Liver (tissue), 9 donors: Measurements from ENCODE around the gene S100A16. TPM values are rescaled to one million over a fixed set of nuclear protein-coding genes. Genes with fewer than 3 reads are reported as not detected.

Experiments used
- DNase-seq: peaks from one replicate; pipeline ENCODE4 v3.0.0-alpha.2; 2017; ENCODE audit warnings: low spot score
- H3K27ac ChIP-seq, 2 donors: one replicate each; pipeline ENCODE4 v1.7.0; 2013; ENCODE audit warnings: inconsistent platforms in 2 of 2, low read length in 2 of 2, control low read depth in 1 of 2, low read depth in 1 of 2, mild to moderate bottlenecking in 1 of 2
- H3K27me3 ChIP-seq, 4 donors: one replicate each; pipeline versions ENCODE4 v1.6.1 to v1.7.0; 2013; ENCODE audit warnings: low read length in 3 of 4, inconsistent platforms in 1 of 4, mild to moderate bottlenecking in 1 of 4, moderate library complexity in 1 of 4; ENCODE audit not compliant: control insufficient read depth in 4 of 4, insufficient read depth in 4 of 4
- H3K36me3 ChIP-seq, 4 donors: one replicate each; pipeline versions ENCODE4 v1.6.1 to v1.7.0; 2013; ENCODE audit warnings: low read length in 3 of 4, mild to moderate bottlenecking in 3 of 4, low read depth in 1 of 4, moderate library complexity in 1 of 4; ENCODE audit not compliant: control insufficient read depth in 4 of 4, insufficient read depth in 3 of 4
- H3K4me1 ChIP-seq, 4 donors: one replicate each; pipeline versions ENCODE4 v1.6.1 to v1.7.0; 2013; ENCODE audit warnings: low read length in 3 of 4, mild to moderate bottlenecking in 3 of 4, moderate library complexity in 1 of 4; ENCODE audit not compliant: control insufficient read depth in 4 of 4, insufficient read depth in 4 of 4
- H3K4me3 ChIP-seq, 3 donors: one replicate each; pipeline versions ENCODE4 v1.6.1 to v1.7.0; 2013; ENCODE audit warnings: low read length in 3 of 3, control low read depth in 1 of 3, low read depth in 1 of 3, mild to moderate bottlenecking in 1 of 3
- H3K9ac ChIP-seq, 2 donors: one replicate each; pipeline ENCODE4 v1.7.0; 2013; ENCODE audit warnings: low read length in 2 of 2, mild to moderate bottlenecking in 2 of 2, moderate library complexity in 2 of 2, control low read depth in 1 of 2, low read depth in 1 of 2
- H3K9me3 ChIP-seq, 4 donors: one replicate each; pipeline versions ENCODE4 v1.6.1 to v1.7.0; 2013; ENCODE audit warnings: low read length in 3 of 4; ENCODE audit not compliant: control insufficient read depth in 4 of 4
- EGR1 ChIP-seq, 2 donors: IDR thresholded peaks; 2 replicates each; pipeline ENCODE4 v1.6.1; 2016 to 2018; ENCODE audit warnings: antibody characterized with exemption in 2 of 2, low read depth in 2 of 2
- GABPA ChIP-seq, 2 donors: IDR thresholded peaks in 1 of 2; conservative IDR thresholded peaks in 1 of 2; 2 replicates each; pipeline ENCODE4 v1.6.1; 2016; ENCODE audit warnings: antibody characterized with exemption in 2 of 2, mild to moderate bottlenecking in 1 of 2, moderate library complexity in 1 of 2
- HNF4A ChIP-seq, 2 donors: conservative IDR thresholded peaks; 2 replicates each; pipeline ENCODE4 v1.6.1; 2016; ENCODE audit warnings: antibody characterized with exemption in 2 of 2, mild to moderate bottlenecking in 2 of 2
- JUND ChIP-seq, 2 donors: IDR thresholded peaks; 2 replicates each; pipeline ENCODE4 v1.6.1; 2016; ENCODE audit warnings: antibody characterized with exemption in 2 of 2
- NR2F2 ChIP-seq: IDR thresholded peaks from 2 replicates; pipeline ENCODE4 v1.6.1; 2016; ENCODE audit warnings: antibody characterized with exemption
- RAD21 ChIP-seq, 2 donors: IDR thresholded peaks; 2 replicates each; pipeline ENCODE4 v1.6.1; 2016; ENCODE audit warnings: antibody characterized with exemption in 2 of 2, mild to moderate bottlenecking in 2 of 2
- RXRA ChIP-seq, 2 donors: IDR thresholded peaks; 2 replicates each; pipeline ENCODE4 v1.6.1; 2017 to 2018; ENCODE audit warnings: antibody characterized with exemption in 2 of 2, mild to moderate bottlenecking in 1 of 2
- YY1 ChIP-seq: IDR thresholded peaks from 2 replicates; pipeline ENCODE4 v1.6.1; 2016; ENCODE audit warnings: antibody characterized with exemption, mild to moderate bottlenecking
- WGBS: extraction: QIAGEN DNeasy Blood & Tissue Kit; methylation state at CpG from one replicate; pipeline ENCODE4 v1.1.7; 2013; 5-methylcytosine and 5-hydroxymethylcytosine counted together
- polyA plus RNA-seq, 2 donors: library from polyadenylated mRNA; stranded (reverse) in 1 of 2; unstranded in 1 of 2; fragments of 200-250 nt in 1 of 2; fragments of >200 nt in 1 of 2; fragmentation: Nextera tagmentation in 1 of 2; extraction: Ambion mirVana in 1 of 2; gene quantifications; one replicate each; pipeline versions ENCODE4 v1.2.1 to v1.2.3, GENCODE V29; 2013 to 2015
- total RNA-seq, 2 donors: library from RNA; depleted of rRNA; stranded (reverse); fragments of >200 nt; gene quantifications; one replicate each; pipeline ENCODE4 v1.2.3, GENCODE V29; 2014
- TF ChIP-seq, protein P1 (sequence below): IDR thresholded peaks from 2 replicates; pipeline ENCODE4 v1.6.1; 2016; ENCODE audit warnings: antibody characterized with exemption, mild to moderate bottlenecking
- TF ChIP-seq, protein P2 (sequence below): IDR thresholded peaks from 2 replicates; pipeline ENCODE4 v1.6.1; 2016; ENCODE audit warnings: antibody characterized with exemption
- donor health status: healthy.
- donor health status: healthy.
- donor health status: healthy.
- donor health status: healthy.
- donor health status: healthy.

The S100A16 gene
- total and polyA plus RNA-seq, 4 donors = 27.3 to 142 (median 81.8) TPM

DNA sequence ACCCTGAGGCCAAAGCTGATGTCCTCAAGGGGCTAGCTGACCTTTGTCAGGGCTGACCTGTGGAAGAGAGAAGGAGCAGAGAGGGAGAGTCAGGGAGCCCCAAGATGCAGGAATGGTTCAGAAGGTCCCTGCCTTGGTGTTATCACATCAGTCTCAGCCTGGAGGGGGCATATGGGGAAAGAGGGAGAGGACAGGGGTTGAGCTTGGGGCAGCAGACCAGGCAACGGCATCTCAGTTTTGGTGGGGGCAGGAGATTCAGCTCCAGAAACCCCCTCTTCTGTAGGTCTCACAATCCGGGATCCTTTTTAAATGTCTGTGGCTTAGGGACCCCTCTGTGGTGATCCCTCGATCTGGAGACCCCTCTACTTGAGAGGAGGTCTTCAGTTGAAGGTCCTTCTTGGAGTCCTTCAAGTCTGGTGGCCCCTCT lies 13.6 kb upstream of the S100A16 start:
- Histone ChIP-seq H3K9ac (peak overlapping the region; percentile 50 to 91), H3K27me3 (no peaks in the 10 kb centered on the region), H3K9me3 (no peaks in the 10 kb centered on the region), H3K27ac (peak overlapping the region; percentile 59 to 79), H3K4me1 (peaks cover 4 to 25% (median 15%) of the 10 kb centered on the region in 4 donors), H3K36me3 (no peaks in the 10 kb centered on the region), H3K4me3 (peak overlapping the region in 2 of 3 donors; percentile 26 to 43)
- 63% methylated on average over 3 of the region's 3 CpGs for WGBS
- no peak for DNase-seq
- no peak for TF ChIP-seq HNF4A (conservative IDR thresholded peaks at IDR 0.05)
- TF ChIP-seq YY1 = no peak
- no peak for TF ChIP-seq GABPA (IDR thresholded peaks at IDR 0.05 in 1 of 2, conservative IDR thresholded peaks at IDR 0.05 in 1 of 2)
- no peak for TF ChIP-seq JUND (IDR thresholded peaks at IDR 0.05)

DNA sequence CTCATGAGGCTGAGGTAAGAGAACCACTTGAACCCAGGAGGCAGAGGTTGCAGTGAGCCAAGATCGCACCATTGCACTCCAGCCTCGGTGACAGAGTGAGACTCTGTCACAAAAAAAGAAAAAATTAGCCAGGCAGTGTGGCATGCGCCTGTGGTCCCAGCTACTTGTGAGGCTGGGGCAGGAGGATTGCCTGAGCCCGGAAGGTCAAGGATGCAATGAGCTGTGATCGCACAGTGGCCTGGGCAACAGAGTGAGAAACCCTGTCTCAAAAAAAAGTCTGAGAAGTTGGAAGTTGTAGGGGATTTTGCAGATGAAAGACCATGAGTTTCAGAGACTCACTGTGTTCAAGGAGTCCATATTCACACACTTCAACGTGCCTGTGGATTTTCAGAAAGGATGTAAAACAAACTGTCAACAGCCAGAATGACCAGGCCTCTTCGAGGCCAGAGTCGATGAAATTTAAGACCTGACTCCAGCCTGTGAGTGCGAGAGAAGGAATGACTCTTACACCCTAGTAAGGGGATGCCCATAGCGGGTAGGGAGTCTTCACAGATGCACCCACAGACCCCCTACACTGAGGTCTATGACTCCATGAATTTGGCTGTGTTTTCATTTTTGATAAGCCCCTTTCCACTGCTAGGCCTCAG lies 12.2 kb upstream of the S100A16 start:
- no peak for DNase-seq
- TF ChIP-seq EGR1 (IDR thresholded peaks at IDR 0.05; ENCODE audit: low read depth in 2 of 2) (no peak), NR2F2 (no peak), HNF4A (conservative IDR thresholded peaks at IDR 0.05) (no peak), RXRA (IDR thresholded peaks at IDR 0.05) (no peak)
- TF ChIP-seq, protein P1, sequence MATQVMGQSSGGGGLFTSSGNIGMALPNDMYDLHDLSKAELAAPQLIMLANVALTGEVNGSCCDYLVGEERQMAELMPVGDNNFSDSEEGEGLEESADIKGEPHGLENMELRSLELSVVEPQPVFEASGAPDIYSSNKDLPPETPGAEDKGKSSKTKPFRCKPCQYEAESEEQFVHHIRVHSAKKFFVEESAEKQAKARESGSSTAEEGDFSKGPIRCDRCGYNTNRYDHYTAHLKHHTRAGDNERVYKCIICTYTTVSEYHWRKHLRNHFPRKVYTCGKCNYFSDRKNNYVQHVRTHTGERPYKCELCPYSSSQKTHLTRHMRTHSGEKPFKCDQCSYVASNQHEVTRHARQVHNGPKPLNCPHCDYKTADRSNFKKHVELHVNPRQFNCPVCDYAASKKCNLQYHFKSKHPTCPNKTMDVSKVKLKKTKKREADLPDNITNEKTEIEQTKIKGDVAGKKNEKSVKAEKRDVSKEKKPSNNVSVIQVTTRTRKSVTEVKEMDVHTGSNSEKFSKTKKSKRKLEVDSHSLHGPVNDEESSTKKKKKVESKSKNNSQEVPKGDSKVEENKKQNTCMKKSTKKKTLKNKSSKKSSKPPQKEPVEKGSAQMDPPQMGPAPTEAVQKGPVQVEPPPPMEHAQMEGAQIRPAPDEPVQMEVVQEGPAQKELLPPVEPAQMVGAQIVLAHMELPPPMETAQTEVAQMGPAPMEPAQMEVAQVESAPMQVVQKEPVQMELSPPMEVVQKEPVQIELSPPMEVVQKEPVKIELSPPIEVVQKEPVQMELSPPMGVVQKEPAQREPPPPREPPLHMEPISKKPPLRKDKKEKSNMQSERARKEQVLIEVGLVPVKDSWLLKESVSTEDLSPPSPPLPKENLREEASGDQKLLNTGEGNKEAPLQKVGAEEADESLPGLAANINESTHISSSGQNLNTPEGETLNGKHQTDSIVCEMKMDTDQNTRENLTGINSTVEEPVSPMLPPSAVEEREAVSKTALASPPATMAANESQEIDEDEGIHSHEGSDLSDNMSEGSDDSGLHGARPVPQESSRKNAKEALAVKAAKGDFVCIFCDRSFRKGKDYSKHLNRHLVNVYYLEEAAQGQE = no peak
- TF ChIP-seq, protein P2, sequence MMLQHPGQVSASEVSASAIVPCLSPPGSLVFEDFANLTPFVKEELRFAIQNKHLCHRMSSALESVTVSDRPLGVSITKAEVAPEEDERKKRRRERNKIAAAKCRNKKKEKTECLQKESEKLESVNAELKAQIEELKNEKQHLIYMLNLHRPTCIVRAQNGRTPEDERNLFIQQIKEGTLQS = no peak
- H3K4me3 ChIP-seq = no peak overlapping the region
- H3K4me1 ChIP-seq = peaks cover 4 to 19% (median 10%) of the 10 kb centered on the region in 4 donors
- no peaks in the 10 kb centered on the region for H3K36me3 ChIP-seq
- no peaks in the 10 kb centered on the region for H3K9me3 ChIP-seq
- H3K27me3 ChIP-seq = no peaks in the 10 kb centered on the region
- no peak overlapping the region for H3K27ac ChIP-seq
- WGBS = 90% methylated on average over 10 of the region's 10 CpGs
- H3K9ac ChIP-seq = no peak overlapping the region

DNA sequence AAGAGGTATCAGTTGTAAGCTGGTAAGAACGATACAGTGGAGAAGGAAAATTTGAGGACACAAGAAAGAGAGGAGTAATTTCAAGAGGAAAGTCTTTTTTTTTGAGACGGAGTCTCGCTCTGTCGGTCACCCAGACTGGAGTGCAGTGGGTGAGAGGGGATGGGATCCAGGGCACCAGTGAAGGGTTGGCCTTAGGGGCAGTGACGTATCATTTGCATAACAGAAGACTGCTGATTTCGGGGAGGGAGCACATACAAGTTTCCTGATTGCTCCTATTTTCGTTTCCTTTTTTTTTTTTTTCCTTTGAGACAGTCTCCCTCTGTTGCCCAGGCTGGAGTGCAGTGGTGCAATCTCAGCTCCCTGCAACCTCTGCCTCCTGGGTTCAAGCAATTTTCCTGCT lies 10.2 kb upstream of the S100A16 start:
- Histone ChIP-seq H3K27me3 (no peaks in the 10 kb centered on the region), H3K4me1 (peaks cover 4 to 19% (median 10%) of the 10 kb centered on the region in 4 donors), H3K27ac (no peak overlapping the region), H3K4me3 (no peak overlapping the region), H3K36me3 (no peaks in the 10 kb centered on the region), H3K9ac (no peak overlapping the region), H3K9me3 (no peaks in the 10 kb centered on the region)
- TF ChIP-seq RAD21 (IDR thresholded peaks at IDR 0.05) (no peak), RXRA (IDR thresholded peaks at IDR 0.05) (peak in 1 of 2 donors; percentile 30)
- 72% methylated on average over 7 of the region's 7 CpGs for WGBS
- DNase-seq = no peak
